ENCODE measurements around the gene TEDC2. TPM values are rescaled to one million over a fixed set of nuclear protein-coding genes. Genes with fewer than 3 reads are reported as not detected.

TEDC2 gene
- total RNA-seq, 1 experiment from 2014 or later: 48.5 TPM

DNA sequence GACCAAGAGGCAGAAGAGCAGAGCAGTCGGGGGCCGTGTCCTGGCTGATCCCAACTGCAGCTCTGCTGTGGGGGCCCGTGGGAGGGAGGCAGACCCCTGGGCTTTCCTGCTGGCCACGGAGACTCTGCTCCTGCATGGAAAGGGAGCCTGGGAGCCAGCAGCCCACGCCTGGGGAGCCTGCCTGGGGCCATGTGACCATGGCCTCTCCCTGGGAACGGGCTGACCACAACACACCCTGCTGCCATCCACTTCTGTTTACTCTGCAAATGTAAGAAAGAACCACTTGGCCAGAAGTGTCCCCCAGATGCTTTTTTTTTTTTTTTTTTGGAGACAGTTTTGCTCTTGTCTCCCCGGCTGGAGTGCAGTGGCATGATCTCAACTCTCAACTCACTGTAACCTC, 2.0 kb upstream of the TEDC2 start:
- ChIA-PET POLR2A (ENCODE audit: low non-redundant PET) (no interaction called here), CTCF (no interaction called here)
- TF ChIP-seq EZH2 (IDR thresholded peaks at IDR 0.05; ENCODE audit: borderline replicate concordance, low read depth, low read length, poor library complexity, severe bottlenecking): no peak
- TF ChIP-seq, protein P1, sequence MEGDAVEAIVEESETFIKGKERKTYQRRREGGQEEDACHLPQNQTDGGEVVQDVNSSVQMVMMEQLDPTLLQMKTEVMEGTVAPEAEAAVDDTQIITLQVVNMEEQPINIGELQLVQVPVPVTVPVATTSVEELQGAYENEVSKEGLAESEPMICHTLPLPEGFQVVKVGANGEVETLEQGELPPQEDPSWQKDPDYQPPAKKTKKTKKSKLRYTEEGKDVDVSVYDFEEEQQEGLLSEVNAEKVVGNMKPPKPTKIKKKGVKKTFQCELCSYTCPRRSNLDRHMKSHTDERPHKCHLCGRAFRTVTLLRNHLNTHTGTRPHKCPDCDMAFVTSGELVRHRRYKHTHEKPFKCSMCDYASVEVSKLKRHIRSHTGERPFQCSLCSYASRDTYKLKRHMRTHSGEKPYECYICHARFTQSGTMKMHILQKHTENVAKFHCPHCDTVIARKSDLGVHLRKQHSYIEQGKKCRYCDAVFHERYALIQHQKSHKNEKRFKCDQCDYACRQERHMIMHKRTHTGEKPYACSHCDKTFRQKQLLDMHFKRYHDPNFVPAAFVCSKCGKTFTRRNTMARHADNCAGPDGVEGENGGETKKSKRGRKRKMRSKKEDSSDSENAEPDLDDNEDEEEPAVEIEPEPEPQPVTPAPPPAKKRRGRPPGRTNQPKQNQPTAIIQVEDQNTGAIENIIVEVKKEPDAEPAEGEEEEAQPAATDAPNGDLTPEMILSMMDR (conservative IDR thresholded peaks at IDR 0.05; ENCODE audit: low read depth, low read length): no peak
- Histone ChIP-seq H3K4me1 (ENCODE audit: insufficient read depth, low read length, poor library complexity, severe bottlenecking) (peaks cover 14% of the 10 kb centered on the region), H3K27ac (ENCODE audit: low read depth, low read length, poor library complexity, severe bottlenecking) (no peak overlapping the region), H3K36me3 (ENCODE audit: insufficient read depth, low read length, poor library complexity, severe bottlenecking) (peaks cover 65% of the 10 kb centered on the region), H3K27me3 (replicated peaks; ENCODE audit: insufficient read depth, low read depth, low read length, poor library complexity) (no peaks in the 10 kb centered on the region), H3K4me3 (ENCODE audit: low read depth, low read length, poor library complexity, severe bottlenecking) (no peak overlapping the region), H3K9me3 (ENCODE audit: low read depth, low read length, poor library complexity, severe bottlenecking) (no peaks in the 10 kb centered on the region)
- DNase-seq (ENCODE audit: low spot score): no peak
- intact Hi-C loops (cut with micrococcal nuclease; ENCODE audit: unreplicated experiment): no loop called here
- no TSS peak for BruUV-seq (replicated peaks)

DNA sequence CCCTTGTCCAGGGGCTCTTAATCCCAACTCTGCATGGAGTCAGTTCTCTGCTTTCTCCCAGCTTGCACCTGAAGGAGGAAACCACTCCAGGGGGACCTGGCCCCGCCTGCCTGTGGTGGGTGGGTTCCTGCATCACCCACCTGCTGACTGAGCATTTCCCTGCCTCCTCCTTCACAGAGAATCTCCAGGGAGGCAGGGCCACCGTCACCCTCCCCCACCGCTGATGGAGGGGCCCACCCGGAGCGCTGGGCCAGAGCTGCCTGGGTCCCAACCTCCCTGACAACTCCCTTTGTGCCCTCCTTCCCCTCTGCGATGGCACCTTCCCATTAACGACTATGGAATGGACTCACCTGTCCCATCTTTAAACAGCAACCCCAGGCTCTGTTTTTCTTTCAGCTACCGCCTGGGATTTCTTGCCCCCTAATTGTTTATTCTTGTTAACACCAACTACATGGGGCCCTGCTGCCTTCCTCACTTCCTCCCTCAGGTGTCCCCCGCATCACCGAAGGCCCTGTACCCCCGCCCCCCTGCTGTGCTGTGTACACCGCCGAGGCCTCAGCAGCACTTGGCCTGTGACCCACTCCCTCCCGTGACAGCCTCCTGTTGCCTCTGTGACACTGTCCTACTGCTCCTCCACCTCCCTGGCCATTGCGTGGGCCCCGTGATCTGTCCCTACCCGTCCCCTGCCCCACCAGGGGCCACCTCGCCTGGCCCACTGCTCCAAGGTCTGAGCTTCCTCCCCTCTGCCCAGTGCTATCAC, 842 bp upstream of the TEDC2 start:
- POLR2A ChIA-PET (ENCODE audit: low non-redundant PET): interaction anchor here (0.5 kb wide), 2 partner anchors 254 to 495 kb away, joined by 3 to 17 read pairs; partner anchors contain the start of genes MLST8 and RPS2
- Histone ChIP-seq H3K4me1 (ENCODE audit: insufficient read depth, low read length, poor library complexity, severe bottlenecking) (peaks cover 14% of the 10 kb centered on the region), H3K9me3 (ENCODE audit: low read depth, low read length, poor library complexity, severe bottlenecking) (no peaks in the 10 kb centered on the region), H3K27ac (ENCODE audit: low read depth, low read length, poor library complexity, severe bottlenecking) (peak overlapping the region; percentile 81), H3K27me3 (replicated peaks; ENCODE audit: insufficient read depth, low read depth, low read length, poor library complexity) (no peaks in the 10 kb centered on the region), H3K4me3 (ENCODE audit: low read depth, low read length, poor library complexity, severe bottlenecking) (peak overlapping the region; percentile 71), H3K36me3 (ENCODE audit: insufficient read depth, low read length, poor library complexity, severe bottlenecking) (peaks cover 54% of the 10 kb centered on the region)
- BruUV-seq (replicated peaks): no TSS peak
- DNase-seq (ENCODE audit: low spot score): no peak
- no peak for TF ChIP-seq EZH2 (IDR thresholded peaks at IDR 0.05; ENCODE audit: borderline replicate concordance, low read depth, low read length, poor library complexity, severe bottlenecking)
- TF ChIP-seq, protein P1 (conservative IDR thresholded peaks at IDR 0.05; ENCODE audit: low read depth, low read length): no peak
- intact Hi-C loops (cut with micrococcal nuclease; ENCODE audit: unreplicated experiment): no loop called here
- CTCF ChIA-PET: interaction anchor here (1.1 kb wide), 1 partner anchor 43 kb away, joined by 11 read pairs; no protein-coding TSS in a partner anchor

DNA sequence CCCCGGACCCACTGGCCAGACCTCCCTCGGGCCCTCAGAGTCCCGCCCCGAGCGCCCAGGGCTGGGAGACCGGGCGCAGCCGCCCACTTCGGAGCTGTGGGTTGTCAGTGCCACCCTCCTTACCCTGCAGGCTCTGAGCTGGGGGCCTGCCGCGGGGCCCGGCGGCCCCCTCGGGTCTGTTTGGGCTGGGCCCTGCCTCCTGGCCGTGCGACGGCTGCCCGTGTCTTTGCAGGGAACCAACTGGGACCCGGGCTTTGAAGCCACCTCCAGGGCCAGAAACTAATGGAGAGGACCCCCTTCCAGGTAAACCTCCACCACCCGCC, 443 bp downstream of the TEDC2 start:
- H3K27me3 ChIP-seq (replicated peaks; ENCODE audit: insufficient read depth, low read depth, low read length, poor library complexity): no peaks in the 10 kb centered on the region
- H3K36me3 ChIP-seq (ENCODE audit: insufficient read depth, low read length, poor library complexity, severe bottlenecking): peaks cover 44% of the 10 kb centered on the region
- CTCF ChIA-PET: interaction anchor here (1.1 kb wide), 1 partner anchor 41 kb away, joined by 11 read pairs; no protein-coding TSS in a partner anchor
- no peak for TF ChIP-seq EZH2 (IDR thresholded peaks at IDR 0.05; ENCODE audit: borderline replicate concordance, low read depth, low read length, poor library complexity, severe bottlenecking)
- TF ChIP-seq, protein P1 (conservative IDR thresholded peaks at IDR 0.05; ENCODE audit: low read depth, low read length): no peak
- no peaks in the 10 kb centered on the region for H3K9me3 ChIP-seq (ENCODE audit: low read depth, low read length, poor library complexity, severe bottlenecking)
- no TSS peak for BruUV-seq (replicated peaks)
- POLR2A ChIA-PET (ENCODE audit: low non-redundant PET): interaction anchor here (0.6 kb wide), 1 partner anchor 67 kb away, joined by 4 read pairs; no protein-coding TSS in a partner anchor
- peak overlapping the region; percentile 71 for H3K4me3 ChIP-seq (ENCODE audit: low read depth, low read length, poor library complexity, severe bottlenecking)
- peaks cover 14% of the 10 kb centered on the region for H3K4me1 ChIP-seq (ENCODE audit: insufficient read depth, low read length, poor library complexity, severe bottlenecking)
- intact Hi-C loops (cut with micrococcal nuclease; ENCODE audit: unreplicated experiment): no loop called here
- DNase-seq (ENCODE audit: low spot score): no peak
- peak overlapping the region; percentile 81 for H3K27ac ChIP-seq (ENCODE audit: low read depth, low read length, poor library complexity, severe bottlenecking)
